DMS114 treated with DMSO at 0.1 percent for 48 hours (cell line): Measurements from ENCODE around the gene CASP12.

Experiments
- DNase-seq: peaks from one replicate; lab custom pipeline; 2025; ENCODE audit not compliant: unreplicated experiment; lab: John Stamatoyannopoulos, UW

Gene CASP12

DNA sequence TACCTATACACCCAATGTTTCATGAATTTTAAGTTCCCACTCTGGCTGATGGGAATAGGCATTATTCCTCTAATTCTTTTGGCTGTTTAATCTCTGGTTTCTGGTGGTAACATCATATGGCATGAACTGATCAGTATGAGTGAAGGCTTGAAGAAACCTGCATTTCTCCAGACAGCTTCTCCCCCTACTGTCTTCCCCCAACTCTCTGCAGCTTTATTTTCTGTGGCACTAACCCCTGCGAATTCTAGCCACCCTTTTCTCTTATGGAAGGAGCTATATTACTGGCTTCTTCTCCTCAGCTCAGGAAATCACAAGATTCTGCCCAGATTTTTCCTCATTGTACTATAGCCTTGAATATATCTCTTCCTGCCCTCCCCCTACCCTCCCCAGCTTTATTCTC, 57.1 kb downstream of the CASP12 start:
- DNase-seq = no peak

GRCh38 chr11:104837969-104838639, 60.2 kb downstream of the CASP12 start:
- no peak for DNase-seq

DNA sequence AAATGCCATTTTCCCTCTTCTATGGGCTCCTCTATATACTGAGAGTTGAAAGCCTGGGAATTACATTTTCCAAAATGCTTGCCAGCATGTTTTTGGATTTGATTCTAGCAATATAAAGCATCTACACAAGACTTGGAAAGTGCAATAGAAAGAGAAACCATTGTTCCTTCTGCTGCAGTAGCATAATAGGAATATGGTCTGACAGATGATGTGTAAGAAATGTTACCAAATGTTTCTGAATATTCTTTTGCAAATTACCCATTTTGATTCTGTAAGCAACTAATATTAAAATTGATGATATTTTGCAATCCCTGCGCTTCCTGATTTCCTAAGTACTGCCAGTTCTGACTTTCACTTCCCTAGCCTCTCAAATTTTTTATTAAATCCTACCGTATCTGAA, 61.6 kb downstream of the CASP12 start:
- DNase-seq = no peak
